Neuronal stem cell (in vitro differentiated cells): Measurements from ENCODE around the gene ADGRG6.

Source experiments
- DNase-seq: peaks from one replicate; pipeline ENCODE4 v3.0.0-alpha.2; 2013; ENCODE audit warnings: low spot score
- H2AFZ ChIP-seq: one replicate; pipeline ENCODE4 v1.6.1; 2013; ENCODE audit warnings: mild to moderate bottlenecking, low read length, inconsistent platforms
- H2AK5ac ChIP-seq: 2 replicates; pipeline ENCODE4 v1.6.1; 2013; ENCODE audit warnings: low read depth, mild to moderate bottlenecking, inconsistent platforms, low read length, moderate library complexity, mixed read lengths
- H2BK120ac ChIP-seq: 2 replicates; pipeline ENCODE4 v1.6.1; 2013; ENCODE audit warnings: low read depth, mild to moderate bottlenecking, inconsistent platforms, low read length, moderate library complexity, mixed read lengths
- H2BK12ac ChIP-seq: one replicate; pipeline ENCODE4 v1.6.1; 2013; ENCODE audit warnings: low read length, inconsistent platforms
- H2BK15ac ChIP-seq: 2 replicates; pipeline ENCODE4 v1.6.1; 2013; ENCODE audit warnings: mild to moderate bottlenecking, low read length, inconsistent platforms, mixed read lengths
- H2BK5ac ChIP-seq: one replicate; pipeline ENCODE4 v1.6.1; 2013; ENCODE audit warnings: inconsistent platforms, mild to moderate bottlenecking, low read length, moderate library complexity
- H3K14ac ChIP-seq: one replicate; pipeline ENCODE4 v1.6.1; 2013; ENCODE audit warnings: low read length, inconsistent platforms
- H3K18ac ChIP-seq: 2 replicates; pipeline ENCODE4 v1.6.1; 2013; ENCODE audit warnings: low read length, inconsistent platforms
- H3K23ac ChIP-seq: 2 replicates; pipeline ENCODE4 v1.6.1; 2013; ENCODE audit warnings: low read depth, mild to moderate bottlenecking, mixed read lengths, low read length, inconsistent platforms; ENCODE audit not compliant: poor library complexity
- H3K27ac ChIP-seq: replicated peaks from 3 replicates; pipeline ENCODE4 v1.5.1; 2013; ENCODE audit warnings: low read length, inconsistent platforms
- H3K27me3 ChIP-seq, 3 experiments: 2 replicates each; pipeline ENCODE4 v1.6.1; 2013; ENCODE audit warnings: low read length in 3 of 3, mild to moderate bottlenecking in 2 of 3, inconsistent platforms in 1 of 3, low read depth in 1 of 3, mixed read lengths in 1 of 3, moderate library complexity in 1 of 3; ENCODE audit not compliant: control insufficient read depth in 3 of 3, insufficient read depth in 3 of 3
- H3K36me3 ChIP-seq, 2 donors: replicated peaks in 1 of 2; 2 replicates each; pipeline ENCODE4 v1.6.1; 2013; ENCODE audit warnings: low read length in 2 of 2; ENCODE audit not compliant: control insufficient read depth in 2 of 2, insufficient read depth in 2 of 2
- H3K4ac ChIP-seq: 2 replicates; pipeline ENCODE4 v1.6.1; 2013; ENCODE audit warnings: inconsistent platforms, mild to moderate bottlenecking, low read length, moderate library complexity
- H3K4me1 ChIP-seq, 2 donors: 1 replicate in 1 of 2; 2 replicates in 1 of 2; pipeline ENCODE4 v1.6.1; 2013; ENCODE audit warnings: low read length in 2 of 2, low read depth in 1 of 2; ENCODE audit not compliant: control insufficient read depth in 2 of 2, insufficient read depth in 1 of 2
- H3K4me2 ChIP-seq: one replicate; pipeline ENCODE4 v1.6.1; 2013; ENCODE audit warnings: mild to moderate bottlenecking, low read length, inconsistent platforms; ENCODE audit not compliant: insufficient read depth, poor library complexity, severe bottlenecking
- H3K4me3 ChIP-seq, 2 donors: 2 replicates each; pipeline ENCODE4 v1.5.1; 2013; ENCODE audit warnings: low read length in 2 of 2, mild to moderate bottlenecking in 2 of 2, inconsistent platforms in 1 of 2, moderate library complexity in 1 of 2
- H3K79me1 ChIP-seq: one replicate; pipeline ENCODE4 v1.6.1; 2013; ENCODE audit warnings: low read depth, mild to moderate bottlenecking, inconsistent platforms, low read length, moderate library complexity
- H3K9ac ChIP-seq: one replicate; pipeline ENCODE4 v1.6.1; 2013; ENCODE audit warnings: mild to moderate bottlenecking, low read depth, low read length, inconsistent platforms; ENCODE audit not compliant: poor library complexity
- H3K9me3 ChIP-seq, 2 donors: replicated peaks in 1 of 2; 2 replicates each; pipeline versions ENCODE3 to v1.6.1; 2013; ENCODE audit warnings: low read length in 2 of 2, mild to moderate bottlenecking in 2 of 2, inconsistent platforms in 1 of 2, low read depth in 1 of 2, mixed read lengths in 1 of 2, moderate library complexity in 1 of 2; ENCODE audit not compliant: control insufficient read depth in 2 of 2, insufficient read depth in 1 of 2
- H4K8ac ChIP-seq: one replicate; pipeline ENCODE4 v1.6.1; 2013; ENCODE audit warnings: low read depth, mild to moderate bottlenecking, inconsistent platforms, low read length, moderate library complexity
- H4K91ac ChIP-seq: one replicate; pipeline ENCODE4 v1.6.1; 2013; ENCODE audit warnings: low read length, low read depth, mild to moderate bottlenecking, inconsistent platforms; ENCODE audit not compliant: poor library complexity
- whole genome bisulfite sequencing, 2 donors: extraction: QIAGEN DNeasy Blood & Tissue Kit; methylation state at CpG; one replicate each; pipeline ENCODE4 v1.1.7; 2013; ENCODE audit warnings: missing lambda C conversion rate in 2 of 2, mixed read lengths in 1 of 2; ENCODE audit not compliant: insufficient read length in 2 of 2, insufficient replicate concordance in 1 of 2; ENCODE audit errors: extremely low coverage in 2 of 2; 5-methylcytosine and 5-hydroxymethylcytosine counted together

The ADGRG6 gene

GRCh38 chr6:142443102-142443501 is 141.3 kb downstream of the ADGRG6 start:
- Histone ChIP-seq H2AFZ (no peak overlapping the region), H2BK120ac (no peak overlapping the region), H3K4me1 (peaks cover 7 to 18% of the 10 kb centered on the region in 2 donors), H3K4me2 (no peak overlapping the region), H3K27me3 (no peaks in the 10 kb centered on the region), H4K91ac (no peak overlapping the region), H2BK5ac (no peak overlapping the region), H3K79me1 (no peaks in the 10 kb centered on the region), H3K14ac (no peak overlapping the region), H3K18ac (no peak overlapping the region), H3K4ac (no peak overlapping the region), H2BK12ac (no peak overlapping the region), H2AK5ac (no peak overlapping the region), H3K9me3 (no peaks in the 10 kb centered on the region), H3K9ac (no peak overlapping the region), H4K8ac (no peak overlapping the region), H3K23ac (no peak overlapping the region), H3K36me3 (no peaks in the 10 kb centered on the region), H3K27ac (no peak overlapping the region), H3K4me3 (no peak overlapping the region), H2BK15ac (no peak overlapping the region)
- no peak for DNase-seq
- no CpG with 5 or more reads among the region's 2 CpGs for WGBS, 2 donors

GRCh38 chr6:142443532-142443931 is 141.7 kb downstream of the ADGRG6 start:
- Histone ChIP-seq H2BK15ac (no peak overlapping the region), H2AK5ac (no peak overlapping the region), H3K36me3 (no peaks in the 10 kb centered on the region), H4K8ac (no peak overlapping the region), H3K4me3 (no peak overlapping the region), H3K9me3 (no peaks in the 10 kb centered on the region), H3K27me3 (no peaks in the 10 kb centered on the region), H4K91ac (no peak overlapping the region), H3K4me1 (peaks cover 7 to 18% of the 10 kb centered on the region in 2 donors), H3K4me2 (no peak overlapping the region), H2BK5ac (no peak overlapping the region), H3K79me1 (no peaks in the 10 kb centered on the region), H2AFZ (no peak overlapping the region), H2BK12ac (no peak overlapping the region), H3K23ac (no peak overlapping the region), H3K4ac (no peak overlapping the region), H2BK120ac (no peak overlapping the region), H3K14ac (no peak overlapping the region), H3K9ac (no peak overlapping the region), H3K27ac (no peak overlapping the region), H3K18ac (no peak overlapping the region)
- no peak for DNase-seq
- no CpG with 5 or more reads among the region's 1 CpG for WGBS, 2 donors

- no CpG with 5 or more reads among the region's 1 CpG for WGBS, 2 donors
- H3K4me1 ChIP-seq: peaks cover 7 to 18% of the 10 kb centered on the region in 2 donors
- DNase-seq: no peak
Measured at GRCh38 chr6:142444376-142444775, 142.6 kb downstream of the ADGRG6 start.

GRCh38 chr6:142444881-142445301 is 143.1 kb downstream of the ADGRG6 start:
- Histone ChIP-seq H2AFZ (peak overlapping the region; percentile 32), H4K91ac (no peak overlapping the region), H3K18ac (peak overlapping the region; percentile 19), H3K79me1 (no peaks in the 10 kb centered on the region), H2BK12ac (no peak overlapping the region), H2AK5ac (no peak overlapping the region), H2BK120ac (no peak overlapping the region), H3K4me2 (no peak overlapping the region), H3K9ac (no peak overlapping the region), H3K4me1 (peaks cover 7 to 18% of the 10 kb centered on the region in 2 donors), H3K27me3 (no peaks in the 10 kb centered on the region), H3K4me3 (no peak overlapping the region), H3K27ac (no peak overlapping the region), H3K14ac (no peak overlapping the region), H2BK5ac (no peak overlapping the region), H3K36me3 (no peaks in the 10 kb centered on the region), H3K4ac (no peak overlapping the region), H2BK15ac (no peak overlapping the region), H4K8ac (no peak overlapping the region), H3K23ac (no peak overlapping the region), H3K9me3 (no peaks in the 10 kb centered on the region)
- no CpG with 5 or more reads among the region's 2 CpGs for WGBS, 2 donors
- DNase-seq: no peak

More at GRCh38 chr6:142444376-142444775, 142.6 kb downstream of the ADGRG6 start:
- no peak overlapping the region for H3K4me2 ChIP-seq
- no peak overlapping the region for H3K14ac ChIP-seq
- no peak overlapping the region for H3K9ac ChIP-seq
- no peak overlapping the region for H3K27ac ChIP-seq
- H3K79me1 ChIP-seq: no peaks in the 10 kb centered on the region
- H3K9me3 ChIP-seq: no peaks in the 10 kb centered on the region
- no peak overlapping the region for H3K18ac ChIP-seq
- H2AFZ ChIP-seq: peak overlapping the region; percentile 32
- H3K4me3 ChIP-seq: no peak overlapping the region
- no peak overlapping the region for H2AK5ac ChIP-seq
- H2BK15ac ChIP-seq: no peak overlapping the region
- H2BK5ac ChIP-seq: no peak overlapping the region
- H3K36me3 ChIP-seq: no peaks in the 10 kb centered on the region
- no peak overlapping the region for H4K91ac ChIP-seq
- no peaks in the 10 kb centered on the region for H3K27me3 ChIP-seq
- no peak overlapping the region for H3K4ac ChIP-seq
- no peak overlapping the region for H2BK12ac ChIP-seq
- no peak overlapping the region for H4K8ac ChIP-seq
- no peak overlapping the region for H3K23ac ChIP-seq
- no peak overlapping the region for H2BK120ac ChIP-seq
